ENCODE data around the gene ATP5MG. TPM values are rescaled to one million over a fixed set of nuclear protein-coding genes. Genes with fewer than 3 reads are reported as not detected.

The ATP5MG gene
- polyA plus RNA-seq, 2 of the 4 experiments (the other 2 are of a cell fraction), result 337 to 438 TPM

DNA sequence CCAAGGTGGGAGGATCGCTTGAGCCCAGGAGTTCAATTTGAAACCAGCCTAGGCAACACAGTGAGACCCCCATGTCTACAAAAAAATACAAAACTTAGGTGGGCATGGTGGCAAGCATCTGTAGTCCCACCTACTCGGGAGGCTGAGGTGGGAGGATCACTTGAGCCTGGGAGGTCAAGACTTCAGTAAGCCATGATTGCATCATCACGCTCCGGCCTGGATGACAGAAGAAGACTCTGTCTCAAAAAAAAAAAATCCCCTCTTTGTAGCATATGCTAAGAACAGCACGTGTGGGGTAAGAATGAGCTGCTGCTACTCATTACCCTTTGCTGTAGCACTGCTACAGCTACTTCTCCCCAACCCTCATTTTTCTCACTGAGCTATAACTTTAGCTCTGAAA is 27.5 kb upstream of the ATP5MG start:
- Histone ChIP-seq H3K27ac (no peak overlapping the region), H3K4me2 (no peak overlapping the region), H3K4me3 (no peak overlapping the region), H3K9me3 (no peaks in the 10 kb centered on the region), H3K4me1 (no peaks in the 10 kb centered on the region)
- no peak for FAIRE-seq
- WGBS (ENCODE audit: missing lambda C conversion rate), result 89% methylated on average over 5 of the region's 5 CpGs
- TF ChIP-seq NFE2L2 (conservative IDR thresholded peaks at IDR 0.05; ENCODE audit: low read length), result no peak
- 0 out of 4 replicates have a peak, but pooled peaks of 1 of the 2 experiments have one; percentile 11 for TF ChIP-seq CEBPB (IDR thresholded peaks at IDR 0.05)
- no peak for ATAC-seq
- ChIA-PET POLR2A (no interaction called here), CTCF (interaction anchor here (1.1 kb wide), 1 partner anchor 12 kb away, joined by 3 read pairs; no protein-coding TSS in a partner anchor)
- DNase-seq (ENCODE audit: low read depth in 1 of 2, low spot score in 1 of 2), result no peak

DNA sequence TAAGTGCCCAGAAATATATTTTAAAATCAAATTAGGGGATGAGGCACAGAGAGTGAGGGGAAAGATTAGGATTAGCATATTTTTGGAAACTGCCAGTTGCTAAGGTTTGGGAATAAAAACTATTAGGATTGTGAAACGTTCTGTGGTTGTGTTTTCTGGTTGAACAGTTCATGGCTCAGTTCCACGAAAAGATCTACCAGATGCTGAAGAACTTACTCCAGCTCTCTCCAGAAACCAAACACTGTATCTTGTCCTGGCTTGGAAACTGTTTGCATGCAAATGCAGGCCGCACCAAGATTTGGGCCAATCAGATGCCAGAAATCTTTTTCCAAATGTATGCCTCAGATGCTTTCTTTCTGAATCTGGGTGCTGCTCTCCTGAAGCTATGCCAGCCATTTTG is 26.7 kb upstream of the ATP5MG start:
- ATAC-seq (no peak), FAIRE-seq (no peak), DNase-seq (ENCODE audit: low read depth in 1 of 2, low spot score in 1 of 2) (no peak)
- TF ChIP-seq EP300 (IDR thresholded peaks at IDR 0.05), result no peak
- no peak for TF ChIP-seq CBX2 (IDR thresholded peaks at IDR 0.05; ENCODE audit: borderline replicate concordance, low read depth)
- no peak for TF ChIP-seq NFE2L2 (conservative IDR thresholded peaks at IDR 0.05; ENCODE audit: low read length)
- TF ChIP-seq HOXA7 (CRISPR knock-in tag; IDR thresholded peaks at IDR 0.05), result no peak
- TF ChIP-seq CBX8 (IDR thresholded peaks at IDR 0.05), result no peak
- TF ChIP-seq HOXB5 (CRISPR knock-in tag; IDR thresholded peaks at IDR 0.05), result no peak
- no peak for TF ChIP-seq CEBPB (IDR thresholded peaks at IDR 0.05)
- no peak for TF ChIP-seq EHF (CRISPR knock-in tag; IDR thresholded peaks at IDR 0.05)
- TF ChIP-seq MAX (IDR thresholded peaks at IDR 0.05), result no peak
- no peak for TF ChIP-seq SREBF2 (IDR thresholded peaks at IDR 0.05)
- TF ChIP-seq, protein P1, sequence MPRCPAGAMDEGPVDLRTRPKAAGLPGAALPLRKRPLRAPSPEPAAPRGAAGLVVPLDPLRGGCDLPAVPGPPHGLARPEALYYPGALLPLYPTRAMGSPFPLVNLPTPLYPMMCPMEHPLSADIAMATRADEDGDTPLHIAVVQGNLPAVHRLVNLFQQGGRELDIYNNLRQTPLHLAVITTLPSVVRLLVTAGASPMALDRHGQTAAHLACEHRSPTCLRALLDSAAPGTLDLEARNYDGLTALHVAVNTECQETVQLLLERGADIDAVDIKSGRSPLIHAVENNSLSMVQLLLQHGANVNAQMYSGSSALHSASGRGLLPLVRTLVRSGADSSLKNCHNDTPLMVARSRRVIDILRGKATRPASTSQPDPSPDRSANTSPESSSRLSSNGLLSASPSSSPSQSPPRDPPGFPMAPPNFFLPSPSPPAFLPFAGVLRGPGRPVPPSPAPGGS (IDR thresholded peaks at IDR 0.05), result no peak
- TF ChIP-seq JUNB (IDR thresholded peaks at IDR 0.05), result no peak
- TF ChIP-seq NR3C1 (IDR thresholded peaks at IDR 0.05), result no peak
- no peak for TF ChIP-seq PHF8 (IDR thresholded peaks at IDR 0.05; ENCODE audit: borderline replicate concordance, low read depth)
- TF ChIP-seq ZSCAN20 (CRISPR knock-in tag; IDR thresholded peaks at IDR 0.05), result no peak
- no peak for TF ChIP-seq GATA3 (IDR thresholded peaks at IDR 0.05; ENCODE audit: borderline replicate concordance)
- no peak for TF ChIP-seq RARB (CRISPR knock-in tag; IDR thresholded peaks at IDR 0.05)
- no peak for TF ChIP-seq KDM5A (IDR thresholded peaks at IDR 0.05)
- TF ChIP-seq, protein P2, sequence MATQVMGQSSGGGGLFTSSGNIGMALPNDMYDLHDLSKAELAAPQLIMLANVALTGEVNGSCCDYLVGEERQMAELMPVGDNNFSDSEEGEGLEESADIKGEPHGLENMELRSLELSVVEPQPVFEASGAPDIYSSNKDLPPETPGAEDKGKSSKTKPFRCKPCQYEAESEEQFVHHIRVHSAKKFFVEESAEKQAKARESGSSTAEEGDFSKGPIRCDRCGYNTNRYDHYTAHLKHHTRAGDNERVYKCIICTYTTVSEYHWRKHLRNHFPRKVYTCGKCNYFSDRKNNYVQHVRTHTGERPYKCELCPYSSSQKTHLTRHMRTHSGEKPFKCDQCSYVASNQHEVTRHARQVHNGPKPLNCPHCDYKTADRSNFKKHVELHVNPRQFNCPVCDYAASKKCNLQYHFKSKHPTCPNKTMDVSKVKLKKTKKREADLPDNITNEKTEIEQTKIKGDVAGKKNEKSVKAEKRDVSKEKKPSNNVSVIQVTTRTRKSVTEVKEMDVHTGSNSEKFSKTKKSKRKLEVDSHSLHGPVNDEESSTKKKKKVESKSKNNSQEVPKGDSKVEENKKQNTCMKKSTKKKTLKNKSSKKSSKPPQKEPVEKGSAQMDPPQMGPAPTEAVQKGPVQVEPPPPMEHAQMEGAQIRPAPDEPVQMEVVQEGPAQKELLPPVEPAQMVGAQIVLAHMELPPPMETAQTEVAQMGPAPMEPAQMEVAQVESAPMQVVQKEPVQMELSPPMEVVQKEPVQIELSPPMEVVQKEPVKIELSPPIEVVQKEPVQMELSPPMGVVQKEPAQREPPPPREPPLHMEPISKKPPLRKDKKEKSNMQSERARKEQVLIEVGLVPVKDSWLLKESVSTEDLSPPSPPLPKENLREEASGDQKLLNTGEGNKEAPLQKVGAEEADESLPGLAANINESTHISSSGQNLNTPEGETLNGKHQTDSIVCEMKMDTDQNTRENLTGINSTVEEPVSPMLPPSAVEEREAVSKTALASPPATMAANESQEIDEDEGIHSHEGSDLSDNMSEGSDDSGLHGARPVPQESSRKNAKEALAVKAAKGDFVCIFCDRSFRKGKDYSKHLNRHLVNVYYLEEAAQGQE (IDR thresholded peaks at IDR 0.05), result no peak
- TF ChIP-seq, protein P3, sequence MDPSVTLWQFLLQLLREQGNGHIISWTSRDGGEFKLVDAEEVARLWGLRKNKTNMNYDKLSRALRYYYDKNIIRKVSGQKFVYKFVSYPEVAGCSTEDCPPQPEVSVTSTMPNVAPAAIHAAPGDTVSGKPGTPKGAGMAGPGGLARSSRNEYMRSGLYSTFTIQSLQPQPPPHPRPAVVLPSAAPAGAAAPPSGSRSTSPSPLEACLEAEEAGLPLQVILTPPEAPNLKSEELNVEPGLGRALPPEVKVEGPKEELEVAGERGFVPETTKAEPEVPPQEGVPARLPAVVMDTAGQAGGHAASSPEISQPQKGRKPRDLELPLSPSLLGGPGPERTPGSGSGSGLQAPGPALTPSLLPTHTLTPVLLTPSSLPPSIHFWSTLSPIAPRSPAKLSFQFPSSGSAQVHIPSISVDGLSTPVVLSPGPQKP (IDR thresholded peaks at IDR 0.05; ENCODE audit: low read depth, low read length), result no peak
- WGBS (ENCODE audit: missing lambda C conversion rate), result 83% methylated on average over 3 of the region's 3 CpGs
- Histone ChIP-seq H3K4me1 (no peaks in the 10 kb centered on the region), H3K4me3 (no peak overlapping the region), H3K4me2 (no peak overlapping the region), H3K9me3 (no peaks in the 10 kb centered on the region), H3K27ac (no peak overlapping the region)
- POLR2A ChIA-PET, result no interaction called here
- CTCF ChIA-PET, result interaction anchor here (1.1 kb wide), 1 partner anchor 13 kb away, joined by 3 read pairs; no protein-coding TSS in a partner anchor

Measured in A549 (cell line).